ENCODE results near the gene ENO2. TPM values are rescaled to one million over a fixed set of nuclear protein-coding genes. Genes with fewer than 3 reads are reported as not detected.
A peak's percentile ranks its signal among the peaks of the same experiment; 100 is the strongest.

The ENO2 gene
- total RNA-seq, 1 donor from 2014 or later = 32.2 TPM

GRCh38 chr12:6945613-6946012 is 31.2 kb downstream of the ENO2 start:
- H3K36me3 Mint-ChIP-seq = peaks cover 13% of the 10 kb centered on the region
- peak overlapping the region; percentile 99 for H3K27ac Mint-ChIP-seq
- H3K27me3 Mint-ChIP-seq = peaks cover 9% of the 10 kb centered on the region
- TF ChIP-seq, protein P1, sequence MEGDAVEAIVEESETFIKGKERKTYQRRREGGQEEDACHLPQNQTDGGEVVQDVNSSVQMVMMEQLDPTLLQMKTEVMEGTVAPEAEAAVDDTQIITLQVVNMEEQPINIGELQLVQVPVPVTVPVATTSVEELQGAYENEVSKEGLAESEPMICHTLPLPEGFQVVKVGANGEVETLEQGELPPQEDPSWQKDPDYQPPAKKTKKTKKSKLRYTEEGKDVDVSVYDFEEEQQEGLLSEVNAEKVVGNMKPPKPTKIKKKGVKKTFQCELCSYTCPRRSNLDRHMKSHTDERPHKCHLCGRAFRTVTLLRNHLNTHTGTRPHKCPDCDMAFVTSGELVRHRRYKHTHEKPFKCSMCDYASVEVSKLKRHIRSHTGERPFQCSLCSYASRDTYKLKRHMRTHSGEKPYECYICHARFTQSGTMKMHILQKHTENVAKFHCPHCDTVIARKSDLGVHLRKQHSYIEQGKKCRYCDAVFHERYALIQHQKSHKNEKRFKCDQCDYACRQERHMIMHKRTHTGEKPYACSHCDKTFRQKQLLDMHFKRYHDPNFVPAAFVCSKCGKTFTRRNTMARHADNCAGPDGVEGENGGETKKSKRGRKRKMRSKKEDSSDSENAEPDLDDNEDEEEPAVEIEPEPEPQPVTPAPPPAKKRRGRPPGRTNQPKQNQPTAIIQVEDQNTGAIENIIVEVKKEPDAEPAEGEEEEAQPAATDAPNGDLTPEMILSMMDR (conservative IDR thresholded peaks at IDR 0.05) = no peak
- peak overlapping the region; percentile 98 for H3K4me3 Mint-ChIP-seq
- no peak for DNase-seq (ENCODE audit: extremely low spot score, unreplicated experiment)
- H3K9me3 Mint-ChIP-seq = no peaks in the 10 kb centered on the region
- peaks cover under 1% of the 10 kb centered on the region for H3K4me1 Mint-ChIP-seq (ENCODE audit: unreplicated experiment)

DNA sequence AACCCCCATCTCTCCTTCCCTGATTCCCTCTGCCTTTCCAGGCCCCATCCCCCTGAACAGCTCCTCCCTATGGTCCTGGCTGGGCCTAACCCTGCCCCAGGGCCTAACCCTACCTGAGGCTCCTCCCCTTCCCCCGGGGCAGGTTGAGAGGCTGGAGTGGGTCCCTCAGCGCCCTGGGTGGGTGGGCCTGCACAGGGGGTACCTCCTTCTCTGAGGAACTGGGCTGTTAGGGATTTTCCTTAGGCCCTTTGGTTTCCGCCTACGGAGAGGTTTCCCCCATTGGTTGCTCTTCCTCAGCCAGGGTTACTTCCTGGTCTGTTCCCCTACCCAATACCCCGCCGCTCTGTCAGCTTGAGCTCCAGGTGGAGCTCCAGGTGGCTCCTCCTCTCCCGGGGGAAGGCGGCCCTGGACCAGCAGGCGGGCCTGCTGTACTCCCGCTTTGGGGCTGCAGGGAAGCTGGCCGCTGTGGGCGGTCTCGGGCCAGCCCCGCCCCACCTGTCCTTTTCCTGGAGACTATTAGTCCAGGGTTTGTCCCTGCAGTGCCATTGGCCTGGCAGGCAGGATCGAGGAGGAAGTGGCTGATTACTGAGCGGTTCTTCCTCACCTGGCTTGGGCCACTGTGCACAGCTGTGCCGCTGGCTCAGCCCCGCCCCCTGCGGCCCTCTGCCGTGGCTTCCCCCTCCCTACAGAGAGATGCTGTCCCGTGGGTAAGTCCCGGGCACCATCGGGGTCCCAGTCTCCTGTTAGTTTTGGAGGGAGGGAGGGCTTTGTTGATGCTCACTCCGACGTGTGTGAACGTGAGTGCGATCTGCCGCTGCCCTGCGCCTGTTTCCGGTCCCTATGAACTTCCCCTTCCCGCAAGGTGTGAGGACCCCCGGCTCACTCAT is 31.9 kb downstream of the ENO2 start:
- Mint-ChIP-seq H3K27ac (peak overlapping the region; percentile 99), H3K27me3 (peaks cover 9% of the 10 kb centered on the region), H3K4me3 (peak overlapping the region; percentile 84), H3K36me3 (peaks cover 10% of the 10 kb centered on the region), H3K4me1 (ENCODE audit: unreplicated experiment) (no peaks in the 10 kb centered on the region), H3K9me3 (no peaks in the 10 kb centered on the region)
- TF ChIP-seq, protein P1 (conservative IDR thresholded peaks at IDR 0.05) = no peak
- peak; percentile 88 for DNase-seq (ENCODE audit: extremely low spot score, unreplicated experiment)

DNA sequence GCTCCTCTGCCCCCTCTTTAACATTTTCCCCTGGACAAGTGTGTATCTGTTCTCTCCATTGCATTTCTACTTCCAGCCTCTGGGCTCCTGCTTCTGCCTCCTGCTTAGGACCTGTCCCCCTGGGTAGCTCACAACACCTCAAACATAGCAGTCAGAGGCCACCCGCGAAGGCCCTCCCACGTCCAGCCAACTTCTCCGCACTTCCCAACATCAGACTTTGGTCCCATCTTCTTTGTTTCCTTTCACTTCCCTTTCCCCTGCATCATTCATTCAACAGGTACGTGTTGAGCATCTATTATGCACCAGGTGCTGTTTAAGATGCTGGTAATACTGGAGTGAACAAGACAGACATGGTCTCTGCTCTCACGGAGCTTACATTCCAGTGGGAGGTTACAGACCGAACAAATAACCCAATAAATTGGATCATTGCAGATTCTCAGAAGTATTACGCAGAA is 32.6 kb downstream of the ENO2 start:
- peak overlapping the region; percentile 99 for H3K27ac Mint-ChIP-seq
- TF ChIP-seq, protein P1 (conservative IDR thresholded peaks at IDR 0.05) = no peak

GRCh38 chr12:6947615-6948014 is 33.2 kb downstream of the ENO2 start:
- TF ChIP-seq, protein P1 (conservative IDR thresholded peaks at IDR 0.05) = no peak
- Mint-ChIP-seq H3K4me3 (no peak overlapping the region), H3K27me3 (peaks cover 9% of the 10 kb centered on the region), H3K4me1 (ENCODE audit: unreplicated experiment) (no peaks in the 10 kb centered on the region), H3K9me3 (no peaks in the 10 kb centered on the region), H3K27ac (no peak overlapping the region), H3K36me3 (peaks cover 4% of the 10 kb centered on the region)
- DNase-seq (ENCODE audit: extremely low spot score, unreplicated experiment) = no peak

More for the DNA sequence above, 32.6 kb downstream of the ENO2 start:
- peaks cover 9% of the 10 kb centered on the region for H3K27me3 Mint-ChIP-seq
- H3K9me3 Mint-ChIP-seq = no peaks in the 10 kb centered on the region
- DNase-seq (ENCODE audit: extremely low spot score, unreplicated experiment) = no peak
- no peaks in the 10 kb centered on the region for H3K4me1 Mint-ChIP-seq (ENCODE audit: unreplicated experiment)
- peaks cover 8% of the 10 kb centered on the region for H3K36me3 Mint-ChIP-seq
- H3K4me3 Mint-ChIP-seq = peak overlapping the region; percentile 84

- Mint-ChIP-seq H3K9me3 (no peaks in the 10 kb centered on the region), H3K27ac (peak overlapping the region; percentile 42), H3K27me3 (peaks cover 4% of the 10 kb centered on the region), H3K36me3 (peaks cover 4% of the 10 kb centered on the region), H3K4me3 (peak overlapping the region; percentile 34), H3K4me1 (ENCODE audit: unreplicated experiment) (peaks cover 2% of the 10 kb centered on the region)
- TF ChIP-seq, protein P1 (conservative IDR thresholded peaks at IDR 0.05) = no peak
- DNase-seq (ENCODE audit: extremely low spot score, unreplicated experiment) = no peak
Measured at GRCh38 chr12:6948873-6949594, 34.7 kb downstream of the ENO2 start.
